Embryonic facial prominence (tissue), 1 donor: ENCODE data around the gene KIF26B.

ENCODE experiments used
- DNase-seq: peaks from one replicate; pipeline ENCODE4 v3.0.0-alpha.2; 2016; ENCODE audit errors: extremely low spot score

KIF26B gene

DNA sequence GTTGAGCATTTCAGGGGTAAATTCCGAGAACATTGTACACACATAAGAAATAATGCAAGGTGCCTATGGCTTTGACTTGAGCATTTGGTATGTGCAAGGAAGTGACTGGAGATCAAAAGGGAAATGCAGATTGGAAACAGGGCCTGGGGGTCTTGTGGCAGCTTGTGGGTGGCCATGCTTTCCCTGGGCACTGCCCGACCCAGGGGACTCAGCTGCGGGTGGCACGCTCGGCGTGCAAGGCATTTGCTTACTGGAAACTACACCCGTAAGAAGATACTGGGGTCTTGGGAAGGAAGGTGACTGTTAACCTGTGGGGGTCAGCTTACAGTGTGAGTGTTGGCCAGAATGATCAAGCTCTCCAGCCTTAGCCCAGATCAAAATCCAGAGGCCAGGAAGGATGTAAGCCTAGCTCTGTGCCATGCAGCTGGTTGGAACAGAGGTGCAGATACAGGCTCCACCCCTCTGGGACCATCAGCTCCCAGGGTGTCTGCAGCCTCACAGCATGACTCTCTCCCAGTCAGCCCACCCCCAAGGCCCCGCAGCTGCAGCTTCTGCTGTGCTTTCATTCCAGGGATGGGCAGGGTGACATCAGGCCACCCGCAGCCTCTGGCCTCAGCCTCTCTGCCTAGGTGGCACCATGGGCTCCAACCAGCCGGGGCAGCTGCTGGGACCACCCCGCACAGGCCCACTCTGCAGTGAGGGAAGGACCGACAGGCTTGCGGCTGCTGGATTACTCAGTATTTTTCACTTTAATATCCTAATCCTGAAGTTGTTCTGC, 55.1 kb downstream of the KIF26B start:
- no peak for DNase-seq

DNA sequence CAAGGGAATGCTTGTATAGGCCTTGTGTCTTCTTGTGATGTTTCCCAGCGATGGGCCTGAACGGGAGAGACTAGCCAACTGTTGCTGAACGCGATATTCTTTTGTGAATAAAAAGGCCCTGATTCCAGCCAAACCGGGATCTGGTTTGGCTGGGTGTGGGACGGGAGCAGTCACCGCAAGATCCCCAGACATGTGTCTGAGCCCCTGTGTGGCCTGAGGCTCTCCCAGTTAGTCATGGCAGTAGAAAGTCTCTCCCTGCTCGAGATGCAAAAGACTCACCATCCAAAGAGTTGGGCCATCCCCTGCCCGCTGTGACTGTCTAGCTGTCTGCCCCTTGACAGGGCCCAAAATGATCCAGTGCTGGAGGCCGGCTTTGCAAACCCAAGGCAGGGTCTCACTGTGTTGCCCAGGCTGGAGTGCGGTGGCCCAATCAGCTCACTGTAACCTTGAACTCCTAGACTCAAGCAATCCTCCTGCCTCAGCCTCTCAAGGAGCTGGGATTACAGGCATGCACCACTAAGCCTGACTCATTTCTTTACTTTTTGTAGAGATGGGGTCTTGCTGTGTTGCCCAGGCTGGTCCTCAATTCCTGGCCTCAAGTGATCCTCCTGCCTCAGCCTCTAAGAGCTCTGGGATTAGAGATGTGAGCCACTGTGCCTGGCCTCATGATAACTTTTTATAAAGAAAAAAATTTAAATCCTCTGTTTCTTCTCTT, 56.4 kb downstream of the KIF26B start:
- DNase-seq = no peak

- no peak for DNase-seq
Measured at GRCh38 chr1:245211761-245212160, 57.0 kb downstream of the KIF26B start.

DNA sequence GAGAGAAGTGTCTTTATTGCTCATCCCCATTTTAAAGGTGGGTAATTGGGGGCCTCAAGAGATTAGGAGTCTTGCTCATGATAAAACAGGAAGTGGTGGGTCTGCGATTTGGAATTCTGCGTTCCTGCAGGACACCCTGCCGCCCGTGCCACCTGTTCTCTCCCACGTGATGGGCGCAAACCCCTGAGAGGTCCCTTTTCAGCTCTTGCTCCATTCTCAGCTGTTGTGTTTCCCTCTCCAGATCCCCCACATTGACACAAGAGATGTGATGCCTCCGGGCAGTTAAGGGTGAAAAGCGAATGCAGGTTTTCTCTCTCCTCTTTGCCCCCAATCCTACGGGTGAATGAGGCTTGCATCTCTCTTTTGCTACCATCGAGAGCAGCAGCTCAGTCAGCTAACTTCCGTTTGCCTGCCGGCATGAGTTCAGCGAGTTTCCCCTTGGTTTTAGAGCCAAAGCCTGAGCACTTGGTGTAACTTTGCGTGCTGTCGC, 57.5 kb downstream of the KIF26B start:
- DNase-seq = no peak

DNA sequence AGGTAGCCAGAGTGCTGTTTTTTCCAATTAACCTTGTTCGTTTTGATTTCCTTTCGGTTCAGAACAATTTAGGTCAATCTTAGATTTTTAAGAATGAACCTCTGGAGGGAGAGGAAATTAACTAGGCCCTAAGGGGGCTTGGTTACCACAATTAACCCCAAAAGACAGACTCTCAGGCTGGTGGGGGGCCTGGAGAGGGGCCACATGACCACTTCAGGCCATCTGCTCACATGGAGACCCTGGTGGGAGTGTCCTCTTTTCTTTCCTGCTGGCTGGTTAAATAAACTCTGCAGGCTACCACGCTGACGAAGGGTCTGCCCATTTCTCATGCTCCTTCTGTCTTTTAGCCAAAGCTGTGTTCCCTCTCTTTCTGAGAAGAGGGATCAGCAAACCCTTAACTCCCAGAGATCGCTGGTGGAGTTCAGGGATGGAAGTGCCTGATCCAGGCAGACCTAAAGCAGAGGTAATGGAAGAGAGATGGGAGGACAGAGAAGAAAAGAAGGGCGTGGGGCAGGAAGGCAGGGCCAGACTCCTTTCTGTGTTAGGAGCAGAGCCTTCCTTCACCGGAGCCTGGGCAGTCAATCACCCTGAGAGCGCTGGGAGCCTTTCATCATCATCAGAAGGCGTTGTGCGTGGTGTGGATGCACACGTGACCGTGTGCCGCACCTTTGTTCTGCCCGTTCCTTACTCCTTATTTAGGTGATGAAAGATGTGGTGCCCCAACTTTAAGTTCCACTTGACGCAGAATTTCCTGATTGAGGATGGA, 58.5 kb downstream of the KIF26B start:
- no peak for DNase-seq

GRCh38 chr1:245215071-245215470, 60.3 kb downstream of the KIF26B start:
- DNase-seq = no peak

- DNase-seq = no peak
Measured at GRCh38 chr1:245216366-245217115, 61.8 kb downstream of the KIF26B start.

DNA sequence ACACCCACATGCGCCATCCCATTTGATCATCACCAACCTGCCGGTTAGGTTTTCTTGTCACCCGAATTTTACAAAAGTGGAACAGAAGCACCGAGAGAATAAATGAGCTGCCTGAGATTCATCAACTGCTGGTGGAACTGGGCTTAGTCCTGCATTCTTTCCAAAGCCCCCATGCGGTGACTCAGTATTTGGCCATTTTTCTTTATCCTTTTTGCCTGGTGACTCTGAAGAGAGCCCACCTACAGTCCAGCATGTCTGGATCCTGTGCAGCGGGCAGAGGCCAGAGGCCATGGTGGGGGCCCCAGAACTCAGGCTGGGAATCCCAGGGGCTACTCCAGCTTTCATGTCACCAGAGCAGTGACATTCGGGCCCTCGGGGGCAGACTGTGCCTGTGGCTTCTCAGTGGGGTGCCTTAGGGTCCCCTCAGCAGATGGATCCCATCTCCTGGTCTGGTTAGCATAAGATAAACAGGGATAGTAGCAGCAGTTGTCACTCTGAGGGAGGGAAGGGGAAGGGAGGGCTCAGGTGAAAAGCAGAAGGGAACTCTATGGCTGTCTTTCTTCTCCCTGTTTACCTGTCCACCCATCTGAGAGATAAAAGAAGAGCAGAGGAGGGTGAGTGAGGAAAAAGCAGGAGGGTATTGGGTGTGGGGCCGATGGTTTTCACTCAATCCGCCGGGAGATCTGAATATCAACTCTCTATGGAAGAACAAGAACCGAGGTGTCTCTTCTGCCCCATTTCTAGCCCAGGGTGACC, 63.2 kb downstream of the KIF26B start:
- DNase-seq = no peak

DNA sequence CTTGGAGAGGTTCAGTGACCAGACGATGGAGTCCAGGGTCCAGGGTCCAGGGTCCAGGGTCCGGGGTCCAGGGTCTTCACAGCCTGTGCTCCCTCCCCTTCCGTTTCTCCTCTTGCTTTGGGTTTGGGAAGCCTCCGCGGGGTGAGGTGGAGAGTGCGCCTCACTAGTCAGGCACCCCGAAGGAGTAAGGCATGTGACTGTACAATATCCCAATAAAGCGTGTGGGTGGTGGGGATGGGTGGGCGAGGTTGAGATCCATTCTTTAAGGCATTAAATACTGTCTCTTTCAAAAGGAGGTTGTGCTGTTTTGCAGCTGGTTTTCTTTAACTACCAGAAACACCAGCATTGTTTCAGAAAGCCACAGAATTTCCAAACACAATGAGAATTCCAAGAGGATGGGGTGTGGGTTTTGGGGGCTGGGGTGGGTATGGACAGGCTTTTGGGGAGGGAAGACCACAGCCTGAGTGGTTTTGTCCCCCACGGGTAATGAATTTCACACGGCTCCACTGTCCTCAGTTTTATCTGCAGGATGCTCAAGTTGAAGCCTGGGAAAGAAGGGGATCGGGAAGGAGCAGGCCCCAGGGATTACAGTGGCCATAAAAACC, 65.7 kb downstream of the KIF26B start:
- no peak for DNase-seq

- DNase-seq = no peak
Measured at GRCh38 chr1:245221805-245222204, 67.0 kb downstream of the KIF26B start.

DNA sequence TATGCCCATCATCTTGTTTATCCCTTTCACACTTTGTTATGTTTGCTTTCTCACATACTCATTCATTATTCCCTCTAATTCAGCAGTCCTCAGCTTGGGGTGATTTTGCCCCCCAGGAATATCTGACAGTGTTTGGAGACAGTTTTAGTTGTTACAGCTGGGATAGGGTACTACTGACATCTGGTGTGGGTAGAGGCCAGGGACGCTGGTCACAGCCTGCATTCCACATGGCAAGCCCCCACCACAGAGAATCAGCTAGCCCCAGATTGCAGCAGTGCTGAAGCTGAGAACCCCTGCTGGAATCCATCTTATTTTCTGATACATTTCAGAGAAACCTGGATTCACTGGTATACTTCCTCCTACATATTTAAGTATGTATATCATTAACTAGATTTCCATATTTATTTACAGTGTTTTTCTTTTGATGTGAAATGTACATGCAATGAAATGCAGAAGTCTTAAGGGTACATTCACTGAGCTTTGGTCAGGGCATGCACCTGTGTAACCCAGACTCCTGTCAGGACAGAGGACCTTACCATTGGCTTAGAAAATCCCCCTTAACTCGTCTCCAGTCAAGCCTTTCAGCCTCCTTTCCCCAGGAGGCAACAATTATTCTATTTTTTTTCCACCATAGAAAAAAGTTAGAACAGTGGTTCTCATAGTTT, 68.3 kb downstream of the KIF26B start:
- no peak for DNase-seq

GRCh38 chr1:245225322-245226202, 70.8 kb downstream of the KIF26B start:
- DNase-seq = no peak

DNA sequence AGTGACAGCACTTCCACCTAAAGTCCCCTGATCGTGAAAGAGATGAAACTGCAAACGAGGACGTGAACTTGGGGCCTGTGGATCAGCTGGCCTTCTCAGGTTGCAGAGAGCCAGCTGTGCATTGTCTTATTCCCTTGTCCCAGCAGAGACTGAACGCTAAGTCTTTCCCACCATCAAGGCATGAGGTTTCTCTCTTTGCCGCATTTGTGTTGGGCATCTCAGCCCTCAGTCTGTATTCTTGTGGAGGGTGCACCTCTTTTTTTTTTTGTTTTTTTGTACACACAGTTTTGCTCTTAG, 71.4 kb downstream of the KIF26B start:
- DNase-seq = no peak

DNA sequence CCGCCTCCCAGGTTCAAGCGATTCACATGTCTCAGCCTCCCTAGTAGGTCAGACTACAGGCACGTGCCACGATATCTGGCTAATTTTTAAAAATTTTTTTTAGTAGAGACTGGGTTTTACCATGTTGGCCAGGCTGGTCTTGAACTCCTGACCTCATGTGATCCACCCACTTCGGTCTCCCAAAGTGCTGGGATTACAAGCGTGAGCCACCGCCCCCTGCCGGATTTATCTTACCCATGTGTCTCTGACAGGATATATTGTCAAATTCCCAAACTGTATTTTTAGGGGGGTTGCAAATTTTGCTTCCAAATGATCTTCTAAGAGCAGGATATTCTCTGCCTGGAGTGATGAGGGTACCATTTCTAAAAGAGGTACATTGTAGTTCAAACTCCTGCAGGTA, 74.3 kb downstream of the KIF26B start:
- DNase-seq = no peak

DNA sequence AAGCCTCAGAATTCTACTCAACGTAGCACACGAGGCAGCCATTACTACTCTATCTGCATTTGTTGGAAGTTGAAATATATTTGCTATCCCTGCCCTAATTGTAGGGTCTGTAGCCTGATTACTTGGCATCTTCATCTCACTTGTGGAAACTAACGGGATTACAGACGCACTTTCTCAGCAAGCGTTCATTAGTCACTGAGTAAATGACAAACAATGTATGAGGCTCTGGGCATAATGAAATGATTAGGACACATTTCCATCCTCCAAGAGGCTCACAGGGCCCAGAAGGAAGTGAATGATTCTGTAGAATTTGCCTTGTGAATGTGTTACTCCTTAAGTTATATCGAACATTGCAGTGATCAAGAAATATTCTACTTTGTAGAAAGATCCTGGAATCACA, 78.1 kb downstream of the KIF26B start:
- DNase-seq = no peak

GRCh38 chr1:245234217-245235081, 79.7 kb downstream of the KIF26B start:
- DNase-seq = no peak

GRCh38 chr1:245235156-245235555, 80.4 kb downstream of the KIF26B start:
- no peak for DNase-seq

GRCh38 chr1:245240648-245241165, 85.9 kb downstream of the KIF26B start:
- no peak for DNase-seq
